NCI-H1436 treated with DMSO at 0.1 percent for 48 hours (cell line): ENCODE data around the gene ICE1.

Experiments
- DNase-seq: peaks from one replicate; lab custom pipeline; 2025; lab: John Stamatoyannopoulos, UW

The ICE1 gene

DNA sequence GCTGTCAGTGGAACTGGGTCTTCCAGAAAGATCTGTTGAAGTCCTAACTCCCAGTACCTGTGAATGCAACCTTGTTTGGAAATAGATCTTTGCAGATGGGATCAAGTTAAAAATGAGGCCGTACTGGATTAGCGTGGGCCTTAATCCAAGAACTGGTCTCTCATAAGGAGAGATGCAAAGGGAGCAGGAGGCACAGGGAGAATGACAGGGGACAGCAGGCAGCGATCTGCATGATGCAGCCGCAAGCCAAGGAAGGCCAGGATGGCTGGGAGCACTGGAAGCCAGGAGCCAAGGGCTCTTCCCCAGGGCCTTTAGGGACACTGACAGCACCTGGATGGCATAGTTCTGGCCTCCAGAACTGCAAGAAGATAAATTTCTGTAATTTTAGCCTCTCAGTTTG is 114.4 kb downstream of the ICE1 start:
- DNase-seq, result no peak

DNA sequence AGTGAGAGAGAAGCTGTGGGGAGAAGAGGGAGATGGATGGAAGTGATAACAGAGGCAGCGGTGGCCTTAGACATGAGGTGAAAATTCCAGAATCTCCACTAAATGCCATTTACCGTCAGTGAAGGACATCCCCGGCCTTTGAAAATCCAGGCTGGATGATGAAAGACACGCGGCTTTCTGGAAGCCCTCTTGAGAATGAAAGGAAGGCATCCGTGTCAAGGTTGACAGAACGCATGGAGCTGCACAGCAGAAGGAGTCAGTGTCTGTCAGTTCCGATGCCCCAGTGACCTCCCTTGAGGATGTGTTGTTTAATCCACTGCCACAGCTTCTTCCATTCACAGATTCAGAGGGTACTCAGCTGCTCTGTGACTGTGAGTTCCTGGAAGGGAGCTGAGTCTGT is 114.9 kb downstream of the ICE1 start:
- no peak for DNase-seq

DNA sequence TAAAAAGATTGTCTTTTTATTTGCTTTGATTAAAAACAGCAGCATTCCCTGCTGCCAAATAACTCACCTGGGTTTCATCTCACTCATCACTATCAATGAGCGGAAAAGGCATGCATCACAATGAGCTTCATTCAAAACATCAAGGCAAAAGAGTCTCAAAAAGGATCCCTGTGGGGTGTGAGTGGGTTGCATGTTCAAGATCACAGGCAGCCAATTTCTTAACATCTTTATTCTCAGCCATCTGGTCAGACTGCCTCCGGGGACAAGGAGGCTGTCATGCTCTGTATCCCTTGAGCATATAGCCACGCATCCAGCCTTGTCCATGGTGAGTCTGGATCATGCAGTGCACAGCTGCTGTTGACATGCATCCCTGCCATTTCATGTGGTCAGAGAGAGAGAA is 117.1 kb downstream of the ICE1 start:
- no peak for DNase-seq
